GM18858 (cell line): ENCODE measurements around the gene DNAJC15.
"Not testable (repeated sequence)": the region's sequence is repeated elsewhere in the genome, so short reads cannot be mapped to it uniquely, and the experiment has no call there.

Experiments
- ATAC-seq: cut with Tn5 transposase; IDR thresholded peaks from one replicate; pipeline ENCODE4 v1.9.1; 2021; ENCODE audit not compliant: unreplicated experiment

The DNAJC15 gene

GRCh38 chr13:43023289-43023963 lies at the start of gene DNAJC15:
TSS of gene DNAJC15 (plus strand) at chr13:43023586. CDS start at chr13:43023627, 41 bp downstream.
- peak; percentile 68 for ATAC-seq

DNA sequence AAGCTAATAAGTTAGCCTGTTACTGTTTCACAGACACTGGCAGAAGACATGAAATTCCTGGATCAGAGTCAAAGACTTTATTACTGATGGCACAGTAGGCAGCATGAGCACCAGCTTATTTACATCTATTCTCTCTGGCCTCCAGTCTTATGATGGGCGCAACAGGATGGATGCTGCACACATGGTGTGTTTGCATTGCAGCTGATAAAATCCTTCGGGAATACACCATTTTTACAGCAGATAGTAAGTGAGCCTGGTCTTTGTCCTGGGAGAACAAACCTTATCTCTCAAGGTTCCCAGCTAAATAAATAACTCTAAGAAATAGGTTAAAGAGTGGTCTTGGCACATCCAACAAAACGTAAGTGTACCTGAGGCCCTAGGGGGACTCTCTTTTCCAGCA lies 47.3 kb upstream of the DNAJC15 start:
- no peak for ATAC-seq

- no peak for ATAC-seq
Measured at GRCh38 chr13:42977219-42977659, 46.1 kb upstream of the DNAJC15 start.

DNA sequence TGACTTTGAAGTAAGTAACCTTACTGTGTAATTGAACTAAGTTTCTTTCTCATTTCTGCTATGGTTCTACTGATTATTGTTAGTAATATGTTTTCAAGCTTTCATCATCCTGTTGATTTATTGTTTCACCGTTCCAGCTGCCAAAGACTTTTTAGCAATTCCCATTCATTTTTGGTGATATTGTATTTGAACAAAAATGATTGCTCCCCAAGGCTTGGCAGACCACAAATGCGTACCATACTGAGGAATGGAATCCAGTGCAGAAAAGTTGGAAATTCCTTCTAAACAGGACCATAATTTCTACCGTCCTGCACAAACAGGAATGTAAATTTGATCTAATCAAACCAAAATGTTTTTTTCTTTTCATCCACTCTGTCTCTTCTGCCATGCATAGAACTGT lies 42.1 kb upstream of the DNAJC15 start:
- no peak for ATAC-seq

GRCh38 chr13:42981853-42982252 lies 41.5 kb upstream of the DNAJC15 start:
- no peak for ATAC-seq

DNA sequence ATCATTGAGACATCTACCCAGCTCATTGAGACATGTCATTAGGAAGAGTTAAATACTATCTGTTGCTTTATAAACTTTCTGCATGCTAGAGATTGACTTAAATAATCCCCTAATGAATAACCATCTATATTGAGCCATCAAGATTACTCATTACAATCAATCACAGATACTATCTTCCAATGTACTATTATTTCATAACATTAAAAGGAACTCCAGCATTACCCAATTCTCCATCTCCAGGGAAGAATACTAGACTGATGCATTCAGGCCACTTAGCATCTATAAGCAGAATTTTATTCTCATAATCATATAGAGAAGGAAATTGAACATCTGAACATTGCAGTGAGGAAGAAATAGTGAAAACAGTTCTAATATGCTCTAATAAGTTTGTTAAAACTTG lies 39.4 kb upstream of the DNAJC15 start:
- ATAC-seq = no peak

DNA sequence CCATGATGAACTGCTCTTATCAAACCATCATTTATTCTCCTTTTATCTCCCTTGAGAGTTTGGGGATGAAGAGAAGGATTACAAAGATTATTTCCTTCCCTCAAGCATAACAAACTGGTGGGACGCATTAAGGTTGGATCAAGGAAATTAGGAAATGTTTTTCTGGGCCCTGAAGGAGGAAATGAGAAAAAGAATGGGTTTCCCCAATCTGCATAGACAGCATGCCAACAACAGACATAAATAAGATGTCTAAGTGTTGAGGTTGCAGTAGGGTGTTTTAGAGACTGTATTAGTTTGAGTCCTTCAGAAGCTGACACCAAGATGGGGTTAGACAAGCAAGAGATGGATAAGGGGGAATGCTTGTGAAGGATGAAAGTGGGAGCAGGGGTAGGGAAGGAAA lies 38.7 kb upstream of the DNAJC15 start:
- ATAC-seq = no peak

DNA sequence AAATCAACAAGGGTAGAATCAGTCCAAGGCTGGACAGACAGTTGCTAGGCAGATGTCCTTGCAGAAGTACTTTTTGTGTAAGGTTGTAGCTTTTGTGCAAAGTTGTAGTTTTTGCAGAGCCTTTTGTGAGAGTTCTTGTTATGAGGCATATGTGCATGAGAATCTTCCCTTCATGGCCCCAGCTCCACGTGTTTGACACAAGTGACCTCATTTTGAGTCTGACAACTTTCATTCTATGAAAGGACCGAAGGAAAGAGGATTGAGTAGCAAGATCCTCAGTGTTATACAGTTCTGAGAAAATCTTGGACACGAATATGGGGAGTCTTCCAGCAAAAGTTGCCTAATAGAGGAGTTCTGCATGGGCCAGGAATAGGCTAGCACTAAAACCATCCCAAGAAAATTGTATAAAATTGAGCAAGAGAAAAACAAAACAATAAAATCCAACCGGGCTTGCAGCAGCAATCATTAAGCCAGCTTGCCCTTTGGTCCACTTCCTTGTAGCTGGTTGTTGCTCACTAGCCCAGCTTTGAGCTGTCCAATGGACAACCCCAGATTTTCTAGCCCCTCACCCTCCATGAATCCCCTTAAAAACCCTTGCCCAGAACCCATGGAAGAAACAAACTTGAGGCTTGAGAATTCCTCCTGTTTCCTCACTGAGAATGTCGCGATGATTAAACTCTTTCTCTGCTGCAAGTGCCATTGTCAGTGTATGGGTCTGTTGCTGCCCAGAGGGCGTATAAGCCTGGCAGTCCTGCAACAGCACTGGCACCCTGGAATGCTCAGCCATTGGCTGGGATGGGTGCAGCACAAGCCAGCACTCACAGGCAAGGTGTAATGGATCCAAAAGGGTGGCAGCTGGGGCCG lies 37.8 kb upstream of the DNAJC15 start:
- ATAC-seq = no peak

- no peak for ATAC-seq
Measured at GRCh38 chr13:42986176-42986574, 37.2 kb upstream of the DNAJC15 start.

- ATAC-seq = no peak
Measured at GRCh38 chr13:42990291-42991232, 32.8 kb upstream of the DNAJC15 start.

- ATAC-seq = not testable (repeated sequence)
Measured at GRCh38 chr13:42991233-42991897, 32.0 kb upstream of the DNAJC15 start.

DNA sequence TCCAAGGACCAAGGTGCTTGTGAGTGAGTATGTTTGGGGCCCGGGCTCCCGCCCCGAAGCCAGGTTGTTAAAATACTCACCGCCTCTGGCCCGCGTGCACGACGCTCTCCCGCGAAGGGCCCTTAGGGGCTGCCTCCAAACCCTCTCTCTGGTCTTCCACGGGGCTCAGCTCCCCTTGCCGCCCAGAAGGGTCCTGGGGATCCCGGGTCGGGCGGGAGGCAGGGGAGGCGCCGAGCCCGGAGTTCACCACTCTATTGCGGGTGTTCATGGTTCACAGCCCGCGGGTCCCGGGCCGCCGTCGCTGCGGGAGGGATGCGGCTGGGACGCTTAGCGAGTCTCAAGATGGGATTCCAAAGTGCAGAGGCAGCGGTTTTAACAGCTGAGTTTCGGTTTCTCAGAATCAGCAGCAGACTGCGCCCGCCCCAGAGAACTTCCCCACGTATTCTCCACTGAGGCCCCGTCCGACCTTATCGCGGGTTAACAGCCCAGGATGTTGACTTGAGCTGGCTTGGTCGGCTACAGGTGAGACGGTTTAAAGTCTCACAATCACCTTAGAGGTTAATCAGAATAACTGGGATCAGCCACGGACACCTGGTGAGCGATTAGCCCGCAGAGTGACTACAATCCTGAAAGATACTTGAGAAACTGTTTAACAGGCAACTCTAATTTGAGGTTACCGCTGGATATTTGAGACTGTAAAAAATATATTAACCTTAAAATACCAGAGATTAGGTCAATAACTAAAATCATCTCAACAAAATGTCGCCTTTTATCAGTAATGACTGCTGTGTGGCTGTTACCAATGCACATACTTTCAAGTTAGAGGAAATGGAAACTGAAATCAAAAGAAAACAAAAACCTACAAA lies 31.3 kb upstream of the DNAJC15 start, which contains the start of gene EPSTI1:
TSS of gene EPSTI1 (minus strand) at position 344 of the 866 bp plus-strand sequence. CDS start at position 268, 76 bp downstream.
- peak; percentile 60 for ATAC-seq

GRCh38 chr13:42992764-42993122 lies 30.6 kb upstream of the DNAJC15 start:
- ATAC-seq = peak; percentile 3

GRCh38 chr13:42994878-42995277 lies 28.5 kb upstream of the DNAJC15 start:
- no peak for ATAC-seq

DNA sequence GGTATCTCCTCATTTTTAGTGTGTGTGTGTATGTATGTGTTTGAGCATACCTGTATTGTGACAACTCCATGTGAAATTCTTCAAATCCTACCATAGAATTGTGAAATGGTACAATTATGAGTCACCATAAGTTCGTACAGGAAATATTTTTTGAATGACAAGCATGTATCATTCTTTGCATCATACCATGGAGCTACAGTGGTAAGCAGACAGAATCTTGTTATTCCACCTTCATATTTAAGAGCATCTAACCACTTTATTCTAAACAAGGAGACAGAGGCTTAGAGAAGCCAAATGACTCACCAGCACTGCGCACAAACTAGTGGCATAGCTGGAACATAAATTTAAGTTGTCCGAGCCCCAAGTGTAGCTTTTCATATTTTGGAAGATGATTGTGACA lies 26.8 kb upstream of the DNAJC15 start:
- ATAC-seq = peak; percentile 29

GRCh38 chr13:42997381-42997780 lies 26.0 kb upstream of the DNAJC15 start:
- ATAC-seq = no peak

GRCh38 chr13:42999491-42999890 lies 23.9 kb upstream of the DNAJC15 start:
- ATAC-seq = no peak

DNA sequence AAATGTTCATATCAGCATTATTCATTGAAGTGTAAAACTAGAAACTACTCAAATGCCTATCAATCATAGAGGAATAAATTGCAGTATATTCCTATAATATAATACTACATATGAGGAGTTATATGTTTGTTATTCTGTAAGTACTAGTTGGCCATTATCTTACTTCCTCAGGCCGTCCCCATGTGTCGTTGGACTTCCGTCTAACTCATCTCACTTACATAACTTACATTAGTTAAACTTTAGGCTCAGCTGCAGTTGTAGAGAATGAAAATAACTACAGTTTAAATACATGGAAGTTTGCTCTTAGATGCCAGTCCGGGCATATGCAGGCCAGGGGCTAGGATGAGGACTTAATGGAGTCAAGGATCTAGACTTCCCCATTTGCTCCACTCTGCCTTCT lies 22.7 kb upstream of the DNAJC15 start:
- no peak for ATAC-seq

DNA sequence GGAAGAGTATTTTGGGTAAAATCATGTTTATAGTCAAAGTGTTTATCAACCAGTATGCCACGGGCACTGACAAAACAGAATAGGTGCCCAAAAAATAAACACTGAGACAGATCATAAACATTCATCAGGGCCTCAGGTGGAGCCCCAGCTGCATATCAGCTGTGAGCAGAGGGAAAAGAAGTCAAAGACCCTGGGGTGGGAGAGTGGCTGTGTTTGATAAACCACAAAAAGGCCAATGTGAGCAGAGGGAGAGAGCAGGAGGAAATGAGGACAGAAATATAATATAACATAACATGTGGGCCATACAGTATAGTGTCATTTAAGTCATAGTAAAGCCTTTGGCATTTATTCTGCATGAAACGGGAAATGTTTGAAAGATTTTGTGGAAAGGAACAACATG lies 21.4 kb upstream of the DNAJC15 start:
- ATAC-seq = no peak

DNA sequence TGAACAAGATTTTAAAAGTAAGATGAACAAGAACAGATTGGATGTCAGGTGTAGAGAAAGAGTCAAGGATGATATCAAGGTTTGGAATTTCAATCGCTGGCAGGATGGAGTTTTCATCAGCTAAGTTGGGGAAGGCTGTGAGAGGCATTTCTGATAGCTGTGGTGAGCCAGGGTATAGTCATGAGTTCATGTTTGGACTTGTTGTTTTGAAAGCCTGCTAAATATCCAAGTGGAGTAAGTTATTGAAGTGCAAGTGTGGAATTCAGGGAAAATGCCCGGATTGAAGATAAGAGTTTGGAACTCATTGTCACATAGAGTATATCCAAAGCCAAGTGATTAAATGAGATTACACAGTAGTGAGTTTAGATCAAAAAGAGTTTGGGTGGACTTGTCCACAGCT lies 20.4 kb upstream of the DNAJC15 start:
- no peak for ATAC-seq
